Psoas muscle (tissue), 8 donors: Measurements from ENCODE around the gene UBE2J1. TPM values are rescaled to one million over a fixed set of nuclear protein-coding genes. Genes with fewer than 3 reads are reported as not detected.
"Not testable (repeated sequence)": the region's sequence is repeated elsewhere in the genome, so short reads cannot be mapped to it uniquely, and the experiment has no call there.

ENCODE experiments used
- ATAC-seq, 4 donors: fragments of 200-7000 bp; cut with Tn5 transposase; one replicate each; pipeline ENCODE4 v1.9.1; 2020; ENCODE audit warnings: moderate library complexity in 3 of 4, mild to moderate bottlenecking in 2 of 4
- DNase-seq, 2 donors: peaks; one replicate each; pipeline ENCODE4 v3.0.0-alpha.2; 2020
- H3K27ac ChIP-seq: fragments of 200-600 bp; one replicate; pipeline ENCODE4 v1.8.0; 2022
- H3K27me3 ChIP-seq, 3 donors: fragments of 200-600 bp in 1 of 3; one replicate each; pipeline versions ENCODE4 v1.6.1 to v1.8.0; 2013 to 2022; ENCODE audit warnings: low read length in 2 of 3, mild to moderate bottlenecking in 2 of 3, moderate library complexity in 1 of 3; ENCODE audit not compliant: insufficient read depth in 3 of 3
- H3K36me3 ChIP-seq, 2 donors: fragments of 200-600 bp in 1 of 2; one replicate each; pipeline versions ENCODE4 v1.6.1 to v1.8.0; 2013 to 2022; ENCODE audit warnings: low read depth in 1 of 2, mild to moderate bottlenecking in 1 of 2, moderate library complexity in 1 of 2; ENCODE audit not compliant: insufficient read depth in 1 of 2
- H3K4me1 ChIP-seq: fragments of 200-600 bp; one replicate; pipeline ENCODE4 v1.8.0; 2022
- H3K4me3 ChIP-seq: fragments of 200-600 bp; one replicate; pipeline ENCODE4 v1.8.0; 2022; ENCODE audit warnings: mild to moderate bottlenecking
- H3K9me3 ChIP-seq: fragments of 200-600 bp; one replicate; pipeline ENCODE4 v1.8.0; 2022
- WGBS, 3 donors: extraction: QIAGEN DNeasy Blood & Tissue Kit; methylation state at CpG; one replicate each; pipeline versions ENCODE4 v1.1.6 to v1.1.7; 2013; 5-methylcytosine and 5-hydroxymethylcytosine counted together
- intact Hi-C, 2 donors: fragments of 100-400 bp; cut with DNase I; formaldehyde crosslinking; loops; one replicate each; pipeline versions ENCODE4 v1.11.0 to v1.14.2; 2022
- polyA plus RNA-seq, 3 donors: library from polyadenylated mRNA; stranded (reverse); fragments of 200-250 nt; gene quantifications; one replicate each; pipeline ENCODE4 v1.2.3, GENCODE V29; 2013
- total RNA-seq, 4 donors: library from RNA; stranded (reverse); fragmentation: NEBNext Ultra II Directional in 2 of 4; extraction: Animal tissue kit (Norgen Biotek cat#: 25700) in 2 of 4; gene quantifications; one replicate each; pipeline versions ENCODE4 v1.2.1 to v1.2.4, GENCODE V29; 2021 to 2023
- TF ChIP-seq, protein P1 (sequence below): fragments of 200-600 bp; IDR thresholded peaks from one replicate; pipeline ENCODE4 v1.8.0; 2022; ENCODE audit warnings: antibody characterized with exemption
- donor health status: healthy with polysubstance abuse.
- donor health status: DM: no; HTN: no; CAD: no; lungs with moderate emphysema.
- donor health status: Bipolar disorder and iron deficiency.
- donor health status: healthy.
- donor health status: DM: yes; HTN: yes; CAD: no.
- donor health status: DM: no; HTN: no; CAD: no.
- donor health status: DM: no; HTN: no; CAD: no.
- donor health status: DM: yes; HTN: yes; CAD: no.

UBE2J1 gene
- total and polyA plus RNA-seq, 7 donors: 10.0 to 21.6 (median 16.3) TPM

DNA sequence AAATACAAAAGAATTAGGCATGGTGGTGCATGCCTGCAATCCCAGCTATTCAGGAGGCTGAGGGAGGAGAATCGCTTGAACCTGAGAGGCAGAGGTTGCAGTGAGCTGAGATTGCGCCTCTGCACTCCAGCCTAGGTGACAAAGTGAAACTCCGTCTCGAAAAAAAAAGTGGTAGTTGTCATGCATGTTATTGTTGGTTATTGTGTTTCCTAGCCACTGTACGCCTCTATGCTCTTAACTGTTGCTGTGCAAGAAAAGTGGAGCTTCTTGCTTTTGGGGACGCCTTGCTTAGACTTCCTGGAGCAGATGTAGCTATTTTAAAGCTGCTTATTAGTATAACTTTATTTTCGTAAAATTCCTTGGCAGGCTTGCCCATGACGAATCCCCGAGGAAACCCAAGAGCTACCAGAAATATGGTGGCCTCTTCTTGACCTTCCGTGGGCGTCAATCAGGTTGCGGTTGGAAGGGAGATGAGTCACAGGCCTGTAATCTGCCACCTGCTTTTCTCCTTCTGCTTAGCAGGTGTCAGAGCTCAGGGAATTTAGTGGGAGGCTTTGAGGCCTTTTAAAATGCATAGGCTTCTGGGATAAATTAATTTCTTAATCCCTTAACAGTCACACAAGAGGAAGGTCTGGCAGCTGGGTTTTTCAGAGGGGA, 54.7 kb downstream of the UBE2J1 start:
- TF ChIP-seq, protein P1, sequence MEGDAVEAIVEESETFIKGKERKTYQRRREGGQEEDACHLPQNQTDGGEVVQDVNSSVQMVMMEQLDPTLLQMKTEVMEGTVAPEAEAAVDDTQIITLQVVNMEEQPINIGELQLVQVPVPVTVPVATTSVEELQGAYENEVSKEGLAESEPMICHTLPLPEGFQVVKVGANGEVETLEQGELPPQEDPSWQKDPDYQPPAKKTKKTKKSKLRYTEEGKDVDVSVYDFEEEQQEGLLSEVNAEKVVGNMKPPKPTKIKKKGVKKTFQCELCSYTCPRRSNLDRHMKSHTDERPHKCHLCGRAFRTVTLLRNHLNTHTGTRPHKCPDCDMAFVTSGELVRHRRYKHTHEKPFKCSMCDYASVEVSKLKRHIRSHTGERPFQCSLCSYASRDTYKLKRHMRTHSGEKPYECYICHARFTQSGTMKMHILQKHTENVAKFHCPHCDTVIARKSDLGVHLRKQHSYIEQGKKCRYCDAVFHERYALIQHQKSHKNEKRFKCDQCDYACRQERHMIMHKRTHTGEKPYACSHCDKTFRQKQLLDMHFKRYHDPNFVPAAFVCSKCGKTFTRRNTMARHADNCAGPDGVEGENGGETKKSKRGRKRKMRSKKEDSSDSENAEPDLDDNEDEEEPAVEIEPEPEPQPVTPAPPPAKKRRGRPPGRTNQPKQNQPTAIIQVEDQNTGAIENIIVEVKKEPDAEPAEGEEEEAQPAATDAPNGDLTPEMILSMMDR: no peak
- Histone ChIP-seq H3K27me3 (no peaks in the 10 kb centered on the region), H3K36me3 (no peaks in the 10 kb centered on the region), H3K9me3 (no peaks in the 10 kb centered on the region), H3K4me3 (peak overlapping the region; percentile 37), H3K27ac (peak overlapping the region; percentile 80), H3K4me1 (peaks cover 25% of the 10 kb centered on the region)
- peak; percentile 73 to 78 for DNase-seq
- peak; percentile 95 to 99 (median 96) for ATAC-seq
- intact Hi-C loops: no loop called here
- 12 to 23% (median 19%) methylated on average over 12 of the region's 12 CpGs for WGBS, 3 donors

DNA sequence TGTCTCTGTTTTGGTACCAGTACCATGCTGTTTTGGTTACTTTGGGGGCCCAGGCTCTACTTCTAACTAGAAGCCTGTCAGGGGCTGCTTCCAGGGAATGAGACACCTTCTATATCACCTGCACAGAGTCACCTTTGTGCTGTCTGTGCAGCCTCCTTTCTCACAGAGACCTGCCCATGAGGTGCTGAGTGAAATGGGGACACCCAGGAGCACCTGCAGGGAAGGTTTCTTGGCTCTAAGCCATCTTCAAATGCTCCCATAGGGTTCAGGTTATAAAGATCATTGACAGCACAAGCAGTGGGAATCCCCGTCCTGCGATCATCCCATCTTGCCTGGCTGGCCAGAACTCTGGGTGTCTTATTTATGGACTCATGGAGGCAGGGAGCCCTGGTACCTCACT, 56.5 kb downstream of the UBE2J1 start:
- Histone ChIP-seq H3K9me3 (no peaks in the 10 kb centered on the region), H3K27ac (no peak overlapping the region), H3K36me3 (no peaks in the 10 kb centered on the region), H3K27me3 (no peaks in the 10 kb centered on the region), H3K4me1 (peaks cover 25% of the 10 kb centered on the region), H3K4me3 (no peak overlapping the region)
- intact Hi-C loops: no loop called here
- ATAC-seq (no peak), DNase-seq (no peak)
- WGBS, 3 donors: 90 to 100% (median 94%) methylated on average over 2 of the region's 2 CpGs
- TF ChIP-seq, protein P1: no peak

DNA sequence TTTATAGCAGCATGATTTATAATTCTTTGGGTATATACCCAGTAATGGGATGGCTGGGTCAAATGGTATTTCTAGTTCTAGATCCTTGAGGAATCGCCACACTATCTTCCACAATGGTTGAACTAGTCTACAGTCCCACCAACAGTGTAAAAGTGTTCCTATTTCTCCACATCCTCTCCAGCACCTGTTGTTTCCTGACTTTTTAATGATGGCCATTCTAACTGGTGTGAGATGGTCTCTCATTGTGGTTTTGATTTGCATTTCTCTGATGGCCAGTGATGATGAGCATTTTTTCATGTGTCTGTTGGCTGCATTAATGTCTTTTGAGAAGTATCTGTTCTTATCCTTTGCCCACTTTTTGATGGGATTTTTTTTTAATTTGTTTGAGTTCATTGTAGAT, 57.4 kb downstream of the UBE2J1 start:
- H3K9me3 ChIP-seq, H3K27ac ChIP-seq, H3K4me3 ChIP-seq, H3K36me3 ChIP-seq, ATAC-seq, DNase-seq, H3K27me3 ChIP-seq, intact Hi-C loops: not testable (repeated sequence)
- WGBS, 3 donors: 79 to 92% (median 85%) methylated on average over 1 of the region's 1 CpG
- H3K4me1 ChIP-seq: peaks cover 25% of the 10 kb centered on the region

DNA sequence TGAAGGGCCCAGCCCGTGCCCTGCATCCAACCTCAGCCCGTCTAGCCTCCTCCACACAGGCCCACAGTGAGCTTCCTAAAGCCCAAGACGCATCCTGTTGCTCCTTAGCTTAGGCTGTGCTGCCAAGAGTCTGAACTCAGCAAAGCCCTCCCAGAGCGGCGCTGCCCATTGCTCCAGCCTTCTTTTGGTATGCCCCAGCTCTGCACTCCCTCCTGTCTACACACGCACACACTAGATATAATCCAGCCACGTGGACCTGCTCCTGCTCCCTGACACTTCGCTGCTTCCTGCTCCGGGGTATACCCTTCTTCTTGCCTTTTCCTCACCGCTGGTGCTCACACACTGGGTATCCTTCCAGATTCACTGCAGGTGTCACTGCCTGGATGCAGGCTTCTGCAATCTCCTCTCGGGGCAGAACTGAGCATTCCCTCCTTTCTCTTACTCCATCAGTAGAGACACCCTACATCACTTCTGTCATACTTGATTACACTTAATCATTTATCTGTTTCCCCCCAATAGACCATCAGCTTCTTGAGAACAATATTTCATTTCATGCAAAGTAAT, 61.2 kb downstream of the UBE2J1 start:
- intact Hi-C loops: no loop called here
- DNase-seq: no peak
- no peak for ATAC-seq
- Histone ChIP-seq H3K27ac (no peak overlapping the region), H3K27me3 (no peaks in the 10 kb centered on the region), H3K4me3 (no peak overlapping the region), H3K36me3 (no peaks in the 10 kb centered on the region), H3K4me1 (no peaks in the 10 kb centered on the region), H3K9me3 (no peaks in the 10 kb centered on the region)
- WGBS, 3 donors: 80 to 89% (median 83%) methylated on average over 11 of the region's 11 CpGs
- TF ChIP-seq, protein P1: no peak

DNA sequence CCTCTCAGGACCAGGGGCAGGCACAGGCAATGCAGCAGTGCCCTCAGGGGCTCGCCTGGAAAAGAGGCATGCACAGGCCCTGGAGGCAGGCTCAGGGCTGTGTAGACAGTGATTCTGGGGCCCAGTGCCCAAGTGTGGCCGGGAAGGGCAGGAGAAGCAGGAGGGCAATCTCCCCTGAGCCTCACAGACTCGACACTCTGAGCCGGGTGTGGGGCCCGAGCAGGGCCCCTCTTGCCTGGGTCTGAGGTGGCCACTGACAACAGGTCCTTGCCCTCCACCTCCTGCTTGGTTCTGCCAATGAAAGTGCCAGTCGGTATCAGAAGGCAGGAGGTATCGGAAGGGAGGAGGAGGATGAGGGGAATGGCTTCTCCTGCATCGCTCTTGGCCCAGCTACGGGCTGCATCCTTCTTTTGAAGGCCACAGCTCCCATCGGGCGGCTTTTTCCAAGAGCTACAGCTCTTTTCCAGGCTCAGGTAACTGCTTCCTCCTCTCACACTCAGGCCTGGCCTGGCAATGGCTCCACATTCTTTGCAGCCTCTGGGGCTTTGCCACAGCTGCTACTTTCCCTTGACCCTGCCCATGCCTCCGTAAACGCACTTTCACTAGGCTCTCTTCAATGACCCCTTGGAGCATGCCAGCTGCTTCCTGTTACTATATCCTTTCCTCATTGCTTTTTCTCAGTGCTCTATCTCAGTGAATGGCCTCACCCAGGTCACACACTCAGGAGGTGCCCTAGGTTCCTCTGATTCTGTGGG, 61.9 kb downstream of the UBE2J1 start:
- Histone ChIP-seq H3K36me3 (no peaks in the 10 kb centered on the region), H3K4me3 (no peak overlapping the region), H3K4me1 (no peaks in the 10 kb centered on the region), H3K27me3 (no peaks in the 10 kb centered on the region), H3K27ac (no peak overlapping the region), H3K9me3 (no peaks in the 10 kb centered on the region)
- DNase-seq (no peak), ATAC-seq (peak in 1 of 4 donors; percentile 17)
- intact Hi-C loops: no loop called here
- WGBS, 3 donors: 71 to 81% (median 80%) methylated on average over 13 of the region's 13 CpGs
- TF ChIP-seq, protein P1: no peak
